Mesenchymal stem cell (in vitro differentiated cells and primary cell): ENCODE measurements around the gene BEGAIN.

Source experiments
- DNase-seq: peaks from one replicate; pipeline ENCODE4 v3.0.0-alpha.2; 2013
- H2AFZ ChIP-seq: one replicate; pipeline ENCODE4 v1.6.1; 2013; ENCODE audit warnings: low read depth, mild to moderate bottlenecking, control low read depth, inconsistent platforms, low read length, moderate library complexity
- H2AK5ac ChIP-seq: 2 replicates; pipeline ENCODE4 v1.6.1; 2013; ENCODE audit warnings: low read length, moderate library complexity, mild to moderate bottlenecking, inconsistent platforms; ENCODE audit not compliant: severe bottlenecking
- H2BK120ac ChIP-seq: one replicate; pipeline ENCODE4 v1.6.1; 2013; ENCODE audit warnings: low read depth, mild to moderate bottlenecking, inconsistent platforms, low read length, moderate library complexity
- H2BK12ac ChIP-seq, 2 experiments: one replicate each; pipeline ENCODE4 v1.6.1; 2013; ENCODE audit warnings: inconsistent platforms in 2 of 2, low read length in 2 of 2, mild to moderate bottlenecking in 2 of 2, moderate library complexity in 2 of 2, control low read depth in 1 of 2
- H2BK15ac ChIP-seq: one replicate; pipeline ENCODE4 v1.6.1; 2013; ENCODE audit warnings: mild to moderate bottlenecking, low read depth, inconsistent platforms; ENCODE audit not compliant: poor library complexity, severe bottlenecking
- H2BK5ac ChIP-seq: 2 replicates; pipeline ENCODE4 v1.6.1; 2013; ENCODE audit warnings: low read depth, mild to moderate bottlenecking, low read length, control low read depth, inconsistent platforms; ENCODE audit not compliant: poor library complexity, severe bottlenecking
- H3K14ac ChIP-seq, 2 experiments: one replicate each; pipeline ENCODE4 v1.6.1; 2013; ENCODE audit warnings: inconsistent platforms in 2 of 2, low read length in 2 of 2, control low read depth in 1 of 2, mild to moderate bottlenecking in 1 of 2, moderate library complexity in 1 of 2
- H3K18ac ChIP-seq, 2 experiments: one replicate each; pipeline ENCODE4 v1.6.1; 2013; ENCODE audit warnings: inconsistent platforms in 2 of 2, low read length in 2 of 2, control low read depth in 1 of 2, low read depth in 1 of 2, mild to moderate bottlenecking in 1 of 2
- H3K23ac ChIP-seq, 2 experiments: one replicate each; pipeline ENCODE4 v1.6.1; 2013; ENCODE audit warnings: inconsistent platforms in 2 of 2, low read length in 2 of 2, mild to moderate bottlenecking in 2 of 2, moderate library complexity in 2 of 2, control low read depth in 1 of 2
- H3K27ac ChIP-seq: 2 replicates; pipeline ENCODE4 v1.5.1; 2013; ENCODE audit warnings: mild to moderate bottlenecking, moderate library complexity, low read length, control low read depth, inconsistent platforms; ENCODE audit not compliant: poor library complexity, severe bottlenecking
- H3K27me3 ChIP-seq, 2 experiments: 2 replicates each; pipeline versions ENCODE4 v1.6.1 to v1.7.0; 2013; ENCODE audit warnings: low read length in 2 of 2, mild to moderate bottlenecking in 2 of 2, moderate library complexity in 2 of 2, control low read depth in 1 of 2, inconsistent platforms in 1 of 2; ENCODE audit not compliant: control insufficient read depth in 1 of 2, insufficient read depth in 1 of 2
- H3K36me3 ChIP-seq, 2 experiments: 2 replicates each; pipeline versions ENCODE4 v1.6.1 to v1.7.0; 2013; ENCODE audit warnings: low read length in 2 of 2, control low read depth in 1 of 2, inconsistent platforms in 1 of 2, low read depth in 1 of 2, mild to moderate bottlenecking in 1 of 2; ENCODE audit not compliant: insufficient read depth in 2 of 2, control insufficient read depth in 1 of 2
- H3K4ac ChIP-seq, 2 experiments: one replicate each; pipeline ENCODE4 v1.6.1; 2013; ENCODE audit warnings: inconsistent platforms in 2 of 2, low read length in 2 of 2, mild to moderate bottlenecking in 2 of 2, moderate library complexity in 2 of 2, control low read depth in 1 of 2, low read depth in 1 of 2
- H3K4me1 ChIP-seq: 2 replicates; pipeline ENCODE4 v1.6.1; 2013; ENCODE audit warnings: low read depth, low read length, control low read depth; ENCODE audit not compliant: control insufficient read depth, insufficient read depth
- H3K4me2 ChIP-seq: 2 replicates; pipeline ENCODE4 v1.6.1; 2013; ENCODE audit warnings: low read length, mild to moderate bottlenecking, inconsistent platforms; ENCODE audit not compliant: poor library complexity, severe bottlenecking
- H3K4me3 ChIP-seq, 2 experiments: 2 replicates each; pipeline versions ENCODE4 v1.5.1 to v1.7.0; 2013; ENCODE audit warnings: low read length in 2 of 2, mild to moderate bottlenecking in 2 of 2, control low read depth in 1 of 2, low read depth in 1 of 2; ENCODE audit not compliant: insufficient read depth in 1 of 2
- H3K79me1 ChIP-seq: replicated peaks from 2 replicates; pipeline ENCODE4 v1.6.1; 2013; ENCODE audit warnings: mild to moderate bottlenecking, control low read depth, low read length, inconsistent platforms; ENCODE audit not compliant: poor library complexity, severe bottlenecking
- H3K9ac ChIP-seq: 2 replicates; pipeline ENCODE4 v1.7.0; 2013; ENCODE audit warnings: mild to moderate bottlenecking, low read length, moderate library complexity
- H3K9me3 ChIP-seq: 2 replicates; pipeline ENCODE4 v1.7.0; 2013; ENCODE audit warnings: mild to moderate bottlenecking, low read length; ENCODE audit not compliant: control insufficient read depth
- H4K8ac ChIP-seq: one replicate; pipeline ENCODE4 v1.6.1; 2013; ENCODE audit warnings: inconsistent platforms, mild to moderate bottlenecking, low read length, moderate library complexity
- H4K91ac ChIP-seq: one replicate; pipeline ENCODE4 v1.6.1; 2013; ENCODE audit warnings: mild to moderate bottlenecking, low read length, inconsistent platforms
- WGBS: methylation state at CpG from one replicate; pipeline ENCODE4 v1.1.7; 2013; ENCODE audit warnings: mixed read lengths; 5-methylcytosine and 5-hydroxymethylcytosine counted together

Gene BEGAIN

DNA sequence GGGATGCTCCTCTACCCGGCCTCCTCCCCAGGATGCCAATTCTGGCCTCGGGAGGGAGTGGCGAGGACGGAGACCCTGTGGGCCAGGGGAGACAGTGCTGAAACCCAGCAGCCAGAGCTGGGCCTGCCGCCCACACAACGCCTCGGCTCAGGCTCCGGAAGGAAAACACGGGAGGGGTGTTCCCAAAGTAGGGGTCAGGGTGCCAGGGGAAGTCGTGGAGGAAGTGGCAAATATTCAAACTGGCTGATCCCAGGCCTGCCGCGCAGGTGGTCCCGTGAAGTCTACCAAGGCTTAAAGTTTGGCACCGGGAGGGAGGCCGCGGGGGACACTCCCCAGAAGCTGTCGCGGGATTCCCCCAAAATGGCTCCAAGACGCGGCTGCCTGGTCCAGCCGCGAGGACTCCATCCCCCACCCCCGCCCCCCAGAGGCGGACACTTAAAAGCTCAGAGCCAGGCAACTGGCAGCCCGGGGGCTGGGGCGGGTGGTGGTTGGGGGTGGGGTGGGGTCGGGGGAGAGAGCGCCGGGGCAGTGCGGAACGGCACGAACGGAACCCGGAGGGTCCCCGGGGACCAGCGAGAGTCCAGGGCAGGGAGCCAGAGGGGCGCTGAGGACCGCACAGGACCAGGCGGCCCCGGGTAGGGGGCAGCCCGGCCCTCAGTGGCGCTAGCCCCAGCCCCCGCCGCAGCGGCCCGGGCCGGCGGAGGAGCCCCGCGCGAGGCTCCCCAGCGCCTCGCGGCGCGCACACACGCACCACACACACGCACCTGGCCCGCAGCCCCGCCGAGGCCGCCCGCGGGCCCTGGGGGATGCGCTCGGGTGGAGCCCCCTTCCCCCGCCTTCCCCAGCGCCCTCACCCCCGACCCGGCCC, 20.0 kb downstream of the BEGAIN start:
- no peak overlapping the region for H3K27ac ChIP-seq
- H3K4me3 ChIP-seq = peak overlapping the region in 1 of 2 experiments; percentile 72
- no peak overlapping the region for H3K23ac ChIP-seq
- H3K4ac ChIP-seq = no peak overlapping the region
- peak overlapping the region; percentile 91 for H3K4me2 ChIP-seq
- peaks cover 0 to 24% of the 10 kb centered on the region in 2 experiments for H3K36me3 ChIP-seq
- no peak overlapping the region for H3K9ac ChIP-seq
- H3K4me1 ChIP-seq = peaks cover 19% of the 10 kb centered on the region
- no peak overlapping the region for H2BK5ac ChIP-seq
- no peak overlapping the region for H2BK120ac ChIP-seq
- WGBS = 8% methylated on average over 49 of the region's 70 CpGs
- peaks cover 23% of the 10 kb centered on the region for H3K79me1 ChIP-seq
- no peak overlapping the region for H2BK15ac ChIP-seq
- peaks cover 28 to 84% of the 10 kb centered on the region in 2 experiments for H3K27me3 ChIP-seq
- no peaks in the 10 kb centered on the region for H3K9me3 ChIP-seq
- H4K91ac ChIP-seq = no peak overlapping the region
- H2BK12ac ChIP-seq = no peak overlapping the region
- no peak overlapping the region for H3K14ac ChIP-seq
- H4K8ac ChIP-seq = no peak overlapping the region
- H2AK5ac ChIP-seq = peak overlapping the region; percentile 3
- DNase-seq = no peak
- no peak overlapping the region for H3K18ac ChIP-seq
- H2AFZ ChIP-seq = no peak overlapping the region

DNA sequence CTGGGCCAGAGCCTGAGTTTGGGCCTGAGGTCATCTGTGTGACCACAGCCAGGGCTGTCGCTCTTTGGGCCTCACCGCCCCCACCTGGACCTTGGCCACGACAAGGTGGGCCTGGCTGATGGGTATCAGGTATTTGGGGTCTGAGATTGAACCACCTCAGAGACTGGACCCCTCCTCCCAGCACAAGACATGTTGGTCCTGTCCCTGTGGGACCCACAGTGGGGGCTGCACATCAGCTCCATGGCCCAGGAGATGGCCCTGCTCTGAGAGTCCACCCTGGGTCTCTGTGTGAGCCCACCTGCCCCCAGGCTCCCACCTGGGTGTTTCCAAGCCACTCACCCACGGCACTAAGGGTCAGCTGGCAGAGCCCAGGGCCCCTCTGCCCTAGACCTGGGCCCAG, 20.6 kb downstream of the BEGAIN start:
- H3K9me3 ChIP-seq = no peaks in the 10 kb centered on the region
- H3K4me2 ChIP-seq = peak overlapping the region; percentile 91
- H3K4me3 ChIP-seq = no peak overlapping the region
- 81% methylated on average over 4 of the region's 4 CpGs for WGBS
- no peak overlapping the region for H3K14ac ChIP-seq
- no peak overlapping the region for H2BK120ac ChIP-seq
- no peak overlapping the region for H2BK12ac ChIP-seq
- H3K9ac ChIP-seq = no peak overlapping the region
- H2AFZ ChIP-seq = no peak overlapping the region
- H4K8ac ChIP-seq = no peak overlapping the region
- H3K4ac ChIP-seq = no peak overlapping the region
- H3K36me3 ChIP-seq = peaks cover 0 to 24% of the 10 kb centered on the region in 2 experiments
- no peak overlapping the region for H3K18ac ChIP-seq
- no peak overlapping the region for H2BK5ac ChIP-seq
- H3K27ac ChIP-seq = no peak overlapping the region
- no peak for DNase-seq
- H3K23ac ChIP-seq = no peak overlapping the region
- H2AK5ac ChIP-seq = peak overlapping the region; percentile 3
- no peak overlapping the region for H4K91ac ChIP-seq
- H3K79me1 ChIP-seq = peaks cover 23% of the 10 kb centered on the region
- H2BK15ac ChIP-seq = no peak overlapping the region
- H3K4me1 ChIP-seq = peaks cover 19% of the 10 kb centered on the region
- peaks cover 23 to 82% of the 10 kb centered on the region in 2 experiments for H3K27me3 ChIP-seq

DNA sequence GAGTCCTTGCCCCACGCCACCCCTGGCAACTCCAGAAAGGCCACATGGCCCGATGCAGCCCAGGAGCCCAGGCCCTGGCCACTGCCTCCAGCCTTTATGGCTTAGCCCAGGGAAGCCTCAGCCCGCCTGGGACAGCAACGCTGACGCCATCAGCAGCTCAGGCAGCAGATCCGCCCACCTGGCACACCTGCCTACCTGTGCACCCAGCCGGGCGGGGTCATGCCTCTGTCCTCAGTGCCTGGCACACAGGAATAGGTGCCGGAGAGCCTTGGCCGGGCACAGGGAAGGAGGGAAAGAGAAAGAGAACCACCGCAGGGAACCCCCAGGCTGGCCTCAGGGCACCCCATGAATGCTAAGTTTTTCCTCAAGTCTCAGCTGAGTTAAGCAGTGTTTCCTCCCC, 21.1 kb downstream of the BEGAIN start:
- Histone ChIP-seq H3K9ac (no peak overlapping the region), H3K23ac (no peak overlapping the region), H3K18ac (no peak overlapping the region), H3K4me3 (peak overlapping the region in 1 of 2 experiments; percentile 9), H2BK120ac (no peak overlapping the region), H4K91ac (no peak overlapping the region), H2BK5ac (no peak overlapping the region), H2BK15ac (no peak overlapping the region), H3K79me1 (peaks cover 24% of the 10 kb centered on the region), H2AFZ (no peak overlapping the region), H3K4me2 (no peak overlapping the region), H3K36me3 (peaks cover 0 to 24% of the 10 kb centered on the region in 2 experiments), H3K4me1 (peaks cover 19% of the 10 kb centered on the region), H2AK5ac (peak overlapping the region; percentile 13), H3K4ac (no peak overlapping the region), H3K9me3 (no peaks in the 10 kb centered on the region), H3K27me3 (peaks cover 19 to 79% of the 10 kb centered on the region in 2 experiments), H3K14ac (no peak overlapping the region), H2BK12ac (no peak overlapping the region), H4K8ac (no peak overlapping the region), H3K27ac (no peak overlapping the region)
- 78% methylated on average over 11 of the region's 11 CpGs for WGBS
- no peak for DNase-seq

DNA sequence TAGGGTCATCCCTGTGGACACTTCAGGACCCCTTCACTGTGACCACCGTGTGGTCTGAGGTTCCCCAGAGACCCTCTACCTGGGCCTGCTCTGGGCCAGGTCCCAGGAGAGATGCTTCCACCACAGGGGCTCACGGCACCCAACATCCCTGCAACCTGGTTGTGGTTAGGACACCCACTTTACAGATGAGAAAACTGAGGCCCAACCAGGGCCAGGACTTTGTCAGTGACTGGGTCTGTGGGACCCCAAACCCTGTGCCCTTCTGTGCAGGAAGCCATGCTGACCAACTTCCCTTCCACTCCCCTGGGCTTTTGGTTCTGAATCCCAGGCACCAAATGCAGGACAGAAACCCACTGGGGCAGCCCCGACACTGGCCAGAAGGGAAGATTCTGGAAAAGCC, 21.6 kb downstream of the BEGAIN start:
- Histone ChIP-seq H3K9me3 (no peaks in the 10 kb centered on the region), H3K23ac (no peak overlapping the region), H3K14ac (no peak overlapping the region), H3K4me2 (no peak overlapping the region), H3K4ac (no peak overlapping the region), H2AK5ac (no peak overlapping the region), H3K79me1 (peaks cover 27% of the 10 kb centered on the region), H2BK5ac (no peak overlapping the region), H3K27me3 (peaks cover 15 to 76% of the 10 kb centered on the region in 2 experiments), H4K8ac (no peak overlapping the region), H4K91ac (no peak overlapping the region), H2BK12ac (no peak overlapping the region), H3K18ac (no peak overlapping the region), H3K36me3 (peaks cover 0 to 24% of the 10 kb centered on the region in 2 experiments), H3K4me1 (peaks cover 20% of the 10 kb centered on the region), H3K27ac (no peak overlapping the region), H2BK120ac (no peak overlapping the region), H2BK15ac (no peak overlapping the region), H2AFZ (no peak overlapping the region), H3K4me3 (no peak overlapping the region), H3K9ac (no peak overlapping the region)
- WGBS = 90% methylated on average over 3 of the region's 3 CpGs
- DNase-seq = no peak
